Measurements from ENCODE around the gene PDP2.

Gene PDP2

DNA sequence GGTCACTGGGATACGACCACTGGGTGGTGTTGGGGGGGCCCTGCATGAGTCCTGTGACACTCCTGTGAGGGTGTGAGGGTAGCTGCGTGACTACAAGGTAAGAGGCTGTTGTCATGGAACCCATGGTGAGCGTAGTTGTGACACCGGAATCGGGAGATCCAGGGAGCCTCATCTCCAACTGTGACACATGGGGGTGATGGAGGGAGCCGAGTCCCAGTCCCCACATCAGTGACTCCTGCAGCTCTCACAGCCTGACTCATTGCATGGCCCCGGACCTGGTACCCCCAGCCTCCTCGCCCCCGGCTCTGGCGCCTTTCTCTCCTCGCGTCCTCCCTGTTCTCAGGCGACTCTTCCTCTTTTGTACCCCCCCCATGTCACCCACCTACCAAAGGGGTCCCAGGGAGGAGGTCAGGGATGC lies 24.1 kb downstream of the PDP2 start:
- ChIA-PET CTCF (interaction anchor here (0.8 to 1.7 kb wide), 2 partner anchors 24 to 280 kb away, joined by 3 to 7 read pairs; no protein-coding TSS in a partner anchor), POLR2A (interaction anchor here (0.9 to 1.9 kb wide), 2 partner anchors 22 to 24 kb away, joined by 3 to 8 read pairs; no protein-coding TSS in a partner anchor)
- no peak for TF ChIP-seq L3MBTL2 (conservative IDR thresholded peaks at IDR 0.05)
- TF ChIP-seq BHLHE40 (IDR thresholded peaks at IDR 0.05; ENCODE audit: borderline replicate concordance) = no peak
- no peak for TF ChIP-seq SUZ12 (IDR thresholded peaks at IDR 0.05)
- no peak for TF ChIP-seq SP1 (IDR thresholded peaks at IDR 0.05)
- TF ChIP-seq ELF4 (IDR thresholded peaks at IDR 0.05) = no peak
- no peak for TF ChIP-seq FOXM1 (IDR thresholded peaks at IDR 0.05; ENCODE audit: borderline replicate concordance)
- no peak for TF ChIP-seq FOXA1 (IDR thresholded peaks at IDR 0.05)
- TF ChIP-seq ARNT (IDR thresholded peaks at IDR 0.05) = no peak
- no peak for TF ChIP-seq ZNF384 (IDR thresholded peaks at IDR 0.05)
- TF ChIP-seq TARDBP (IDR thresholded peaks at IDR 0.05) = no peak
- no peak for TF ChIP-seq PKNOX1 (IDR thresholded peaks at IDR 0.05)
- no peak for TF ChIP-seq HDGF (IDR thresholded peaks at IDR 0.05; ENCODE audit: borderline replicate concordance)
- no peak for DNase-seq (ENCODE audit: extremely low spot score)

GRCh38 chr16:66904846-66905632 lies 24.7 kb downstream of the PDP2 start:
- ChIA-PET CTCF (interaction anchor here (0.5 to 1.7 kb wide), 6 partner anchors 10 to 280 kb away, joined by 3 to 7 read pairs (median 3); no protein-coding TSS in a partner anchor), POLR2A (interaction anchor here (0.9 to 1.9 kb wide), 4 partner anchors 22 to 322 kb away, joined by 3 to 8 read pairs (median 3); partner anchors contain the start of genes PDP2 and TMEM208)
- no peak for DNase-seq (ENCODE audit: extremely low spot score)
- TF ChIP-seq FOXK2 (IDR thresholded peaks at IDR 0.05) = no peak
- TF ChIP-seq FOXM1 (IDR thresholded peaks at IDR 0.05; ENCODE audit: borderline replicate concordance) = no peak
- no peak for TF ChIP-seq ZNF384 (IDR thresholded peaks at IDR 0.05)
- no peak for TF ChIP-seq HDGF (IDR thresholded peaks at IDR 0.05; ENCODE audit: borderline replicate concordance)
- no peak for TF ChIP-seq FOXA1 (IDR thresholded peaks at IDR 0.05)
- no peak for TF ChIP-seq PKNOX1 (IDR thresholded peaks at IDR 0.05)
- no peak for TF ChIP-seq CTBP1 (IDR thresholded peaks at IDR 0.05; ENCODE audit: borderline replicate concordance)
- TF ChIP-seq SUZ12 (IDR thresholded peaks at IDR 0.05) = no peak
- no peak for TF ChIP-seq BHLHE40 (IDR thresholded peaks at IDR 0.05; ENCODE audit: borderline replicate concordance)
- no peak for TF ChIP-seq TARDBP (IDR thresholded peaks at IDR 0.05)
- no peak for TF ChIP-seq L3MBTL2 (conservative IDR thresholded peaks at IDR 0.05)
- TF ChIP-seq SP1 (IDR thresholded peaks at IDR 0.05) = no peak
- no peak for TF ChIP-seq LEF1 (IDR thresholded peaks at IDR 0.05; ENCODE audit: borderline replicate concordance)
- no peak for TF ChIP-seq ELF4 (IDR thresholded peaks at IDR 0.05)
- no peak for TF ChIP-seq ARNT (IDR thresholded peaks at IDR 0.05)
- TF ChIP-seq NFRKB (IDR thresholded peaks at IDR 0.05) = no peak

- CTCF ChIA-PET = interaction anchor here (0.5 to 1.0 kb wide), 4 partner anchors 10 to 33 kb away, joined by 3 to 5 read pairs (median 3); no protein-coding TSS in a partner anchor
- POLR2A ChIA-PET = interaction anchor here (1.0 to 1.9 kb wide), 3 partner anchors 21 to 321 kb away, joined by 3 to 8 read pairs (median 3); partner anchors contain the start of genes PDP2 and TMEM208
- DNase-seq (ENCODE audit: extremely low spot score) = peak; percentile 55
- TF ChIP-seq FOXK2 (IDR thresholded peaks at IDR 0.05) = no peak
- TF ChIP-seq NFRKB (IDR thresholded peaks at IDR 0.05) = no peak
These were observed 25.6 kb downstream of the PDP2 start for GRCh38 chr16:66905633-66906539.

DNA sequence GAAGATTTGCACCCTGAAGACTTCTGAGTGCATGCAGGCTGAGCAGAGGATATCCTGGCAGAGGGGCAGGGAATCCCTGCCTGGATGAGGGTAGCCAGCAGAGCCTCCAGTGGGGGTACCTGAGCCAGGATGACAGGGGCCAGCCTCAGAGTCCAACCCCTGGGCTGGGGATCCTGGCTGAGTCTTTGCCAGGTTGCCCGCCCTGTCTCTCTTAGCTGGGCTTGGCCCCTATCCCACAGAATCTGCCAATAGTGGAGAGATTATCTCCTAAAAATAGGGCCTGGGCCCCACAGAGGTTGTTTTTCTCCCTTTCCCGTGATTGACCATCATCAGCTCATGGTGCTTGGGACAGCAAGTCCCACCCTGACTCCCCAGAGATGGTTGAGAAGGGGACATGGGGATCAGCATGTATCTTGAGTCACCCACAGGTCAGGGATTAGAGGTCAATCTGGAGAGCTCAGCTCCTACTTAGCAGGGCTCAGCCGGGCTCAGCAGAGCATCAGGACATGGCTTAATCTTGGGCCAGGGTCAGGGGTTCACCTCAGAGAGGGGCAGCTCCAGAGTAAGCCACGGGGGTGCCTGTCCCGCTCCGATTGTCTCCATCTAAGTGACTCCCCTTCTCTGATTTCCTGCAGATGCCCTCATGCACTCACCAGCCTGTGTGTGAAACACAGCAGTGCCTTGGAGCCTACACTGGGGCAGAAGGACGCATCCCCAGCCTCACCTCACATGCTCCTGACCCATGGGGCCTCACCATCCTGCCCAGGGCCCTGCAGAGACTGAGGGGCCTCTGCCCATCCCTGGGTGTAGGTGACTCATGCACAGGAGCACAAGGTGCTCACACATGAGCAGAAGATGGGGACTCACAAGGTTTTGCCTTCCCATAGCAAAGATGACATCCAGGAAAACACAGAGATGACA lies 26.9 kb downstream of the PDP2 start:
- ChIA-PET CTCF (no interaction called here), POLR2A (no interaction called here)
- DNase-seq (ENCODE audit: extremely low spot score) = no peak
- TF ChIP-seq PKNOX1 (IDR thresholded peaks at IDR 0.05) (no peak), BHLHE40 (IDR thresholded peaks at IDR 0.05; ENCODE audit: borderline replicate concordance) (no peak), SP1 (IDR thresholded peaks at IDR 0.05) (no peak), ELF4 (IDR thresholded peaks at IDR 0.05) (no peak), ZNF384 (IDR thresholded peaks at IDR 0.05) (no peak), L3MBTL2 (conservative IDR thresholded peaks at IDR 0.05) (no peak), ARNT (IDR thresholded peaks at IDR 0.05) (no peak)

GRCh38 chr16:66908116-66908515 lies 27.8 kb downstream of the PDP2 start:
- POLR2A ChIA-PET = no interaction called here
- DNase-seq (ENCODE audit: extremely low spot score) = no peak
- TF ChIP-seq BHLHE40 (IDR thresholded peaks at IDR 0.05; ENCODE audit: borderline replicate concordance) (no peak), SP1 (IDR thresholded peaks at IDR 0.05) (no peak), L3MBTL2 (conservative IDR thresholded peaks at IDR 0.05) (no peak), PKNOX1 (IDR thresholded peaks at IDR 0.05) (no peak), NFRKB (IDR thresholded peaks at IDR 0.05) (no peak), HDGF (IDR thresholded peaks at IDR 0.05; ENCODE audit: borderline replicate concordance) (no peak), TARDBP (IDR thresholded peaks at IDR 0.05) (no peak), FOXK2 (IDR thresholded peaks at IDR 0.05) (no peak), SUZ12 (IDR thresholded peaks at IDR 0.05) (no peak), CTBP1 (IDR thresholded peaks at IDR 0.05; ENCODE audit: borderline replicate concordance) (no peak), ELF4 (IDR thresholded peaks at IDR 0.05) (no peak), ARNT (IDR thresholded peaks at IDR 0.05) (no peak), FOXA1 (IDR thresholded peaks at IDR 0.05) (no peak), FOXM1 (IDR thresholded peaks at IDR 0.05; ENCODE audit: borderline replicate concordance) (no peak), LEF1 (IDR thresholded peaks at IDR 0.05; ENCODE audit: borderline replicate concordance) (no peak)
- CTCF ChIA-PET = no interaction called here
